Naive thymus-derived CD8-positive, alpha-beta T cell (primary cell): ENCODE data around the gene CIITA. TPM values are rescaled to one million over a fixed set of nuclear protein-coding genes. Genes with fewer than 3 reads are reported as not detected.

Source experiments
- ATAC-seq, 2 donors: fragments of 150-1000 bp; cut with Tn5 transposase in 1 of 2; sonication (Bioruptor Pico), chemical (Tn5 transposase) in 1 of 2; 1 replicate in 1 of 2; 2 replicates in 1 of 2; pipeline ENCODE4 v1.10.0; 2021; ENCODE audit warnings: mild to moderate bottlenecking in 2 of 2, moderate library complexity in 2 of 2
- POLR2A ChIA-PET: fragments of 350-600 bp; sonication (Branson Sonifier 250); formaldehyde crosslinking; loops from one replicate; lab custom pipeline; 2021; ENCODE audit warnings: antibody characterized with exemption; lab: Charles Lee
- DNase-seq, 10 donors: peaks; one replicate each; pipeline versions ENCODE4 v3.0.0 to v3.0.0-alpha.2; 2020 to 2022
- H3K27ac Mint-ChIP-seq, 10 donors: one replicate each; pipeline ENCODE4 v1.8.0; 2020 to 2022; ENCODE audit warnings: mild to moderate bottlenecking in 10 of 10, mixed read lengths in 10 of 10, moderate library complexity in 4 of 10, inconsistent platforms in 1 of 10
- H3K27me3 Mint-ChIP-seq, 5 donors: one replicate each; pipeline ENCODE4 v1.8.0; 2021 to 2022; ENCODE audit warnings: mixed read lengths in 5 of 5
- H3K36me3 Mint-ChIP-seq, 3 donors: one replicate each; pipeline ENCODE4 v1.8.0; 2020 to 2022; ENCODE audit warnings: mixed read lengths in 3 of 3, mild to moderate bottlenecking in 2 of 3, inconsistent platforms in 1 of 3
- H3K4me1 Mint-ChIP-seq, 4 donors: one replicate each; pipeline ENCODE4 v1.8.0; 2021 to 2022; ENCODE audit warnings: mixed read lengths in 4 of 4
- H3K4me3 Mint-ChIP-seq, 10 donors: one replicate each; pipeline ENCODE4 v1.8.0; 2020 to 2022; ENCODE audit warnings: mild to moderate bottlenecking in 10 of 10, mixed read lengths in 10 of 10, moderate library complexity in 6 of 10, inconsistent platforms in 1 of 10
- H3K9me3 Mint-ChIP-seq, 9 donors: one replicate each; pipeline ENCODE4 v1.8.0; 2020 to 2022; ENCODE audit warnings: mixed read lengths in 9 of 9, mild to moderate bottlenecking in 3 of 9, inconsistent platforms in 1 of 9, moderate library complexity in 1 of 9
- polyA plus RNA-seq, 3 donors: library from polyadenylated mRNA; unstranded; fragments of 300-500 nt; fragmentation: Illumina TruSeq; gene quantifications; one replicate each; pipeline ENCODE4 v1.2.3, GENCODE V29; 2021
- total RNA-seq, 8 experiments: library from RNA in 2 of 8; stranded (reverse) in 2 of 8; gene quantifications; one replicate each; pipeline ENCODE4 v1.2.3 and lab custom pipeline; 2021 to 2026

The CIITA gene
- total and polyA plus RNA-seq, 5 experiments from 2014 or later, result 0.07 to 18.8 (median 0.80) TPM

GRCh38 chr16:10836174-10836853 is 40.7 kb upstream of the CIITA start:
- POLR2A ChIA-PET, result interaction anchor here (0.6 to 1.0 kb wide), 2 partner anchors 14 to 1753 kb away, joined by 3 to 6 read pairs; no protein-coding TSS in a partner anchor
- Mint-ChIP-seq H3K4me1 (peaks cover 0 to 9% (median under 1%) of the 10 kb centered on the region in 4 donors), H3K36me3 (no peaks in the 10 kb centered on the region), H3K4me3 (no peak overlapping the region), H3K27ac (no peak overlapping the region), H3K27me3 (peaks cover 0 to 10% (median 2%) of the 10 kb centered on the region in 5 donors), H3K9me3 (peaks cover 0 to 6% (median 0%) of the 10 kb centered on the region in 9 donors)
- ATAC-seq, result no peak
- no peak for DNase-seq

GRCh38 chr16:10838621-10839278 is 38.3 kb upstream of the CIITA start:
- peaks cover 0 to 10% (median 2%) of the 10 kb centered on the region in 5 donors for H3K27me3 Mint-ChIP-seq
- no peak for ATAC-seq
- H3K36me3 Mint-ChIP-seq, result no peaks in the 10 kb centered on the region
- POLR2A ChIA-PET, result interaction anchor here (0.6 kb wide), 1 partner anchor 11 kb away, joined by 6 read pairs; no protein-coding TSS in a partner anchor
- no peak for DNase-seq
- H3K27ac Mint-ChIP-seq, result peak overlapping the region in 1 of 10 donors; percentile 11
- no peak overlapping the region for H3K4me3 Mint-ChIP-seq
- peaks cover 0 to 6% (median 0%) of the 10 kb centered on the region in 9 donors for H3K9me3 Mint-ChIP-seq
- peaks cover 0 to 2% (median under 1%) of the 10 kb centered on the region in 4 donors for H3K4me1 Mint-ChIP-seq

DNA sequence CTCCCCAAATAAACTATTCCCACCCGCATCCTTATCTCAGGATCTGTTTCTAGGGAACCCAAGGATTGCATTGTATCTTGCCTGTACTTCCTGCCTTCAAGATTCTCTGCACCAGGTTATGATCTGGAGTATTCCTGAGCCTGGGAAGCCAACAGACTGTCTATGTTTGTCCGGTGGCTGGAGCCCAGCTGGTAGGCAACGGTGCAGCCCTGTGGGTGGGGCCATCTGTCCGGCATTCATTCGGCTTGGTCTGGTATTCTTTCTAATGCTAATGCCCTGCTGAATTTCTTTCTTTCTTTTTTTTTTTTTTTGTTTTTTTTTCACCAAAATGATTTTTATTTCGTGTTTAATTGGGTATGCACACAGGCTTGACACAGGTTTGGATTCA is 37.7 kb upstream of the CIITA start:
- ATAC-seq (no peak), DNase-seq (no peak)
- POLR2A ChIA-PET, result no interaction called here
- Mint-ChIP-seq H3K27ac (peak overlapping the region in 1 of 10 donors; percentile 11), H3K4me1 (peaks cover 0 to 2% (median under 1%) of the 10 kb centered on the region in 4 donors), H3K36me3 (no peaks in the 10 kb centered on the region), H3K27me3 (peaks cover 0 to 6% (median 2%) of the 10 kb centered on the region in 5 donors), H3K4me3 (no peak overlapping the region), H3K9me3 (peaks cover 0 to 6% (median 0%) of the 10 kb centered on the region in 9 donors)

DNA sequence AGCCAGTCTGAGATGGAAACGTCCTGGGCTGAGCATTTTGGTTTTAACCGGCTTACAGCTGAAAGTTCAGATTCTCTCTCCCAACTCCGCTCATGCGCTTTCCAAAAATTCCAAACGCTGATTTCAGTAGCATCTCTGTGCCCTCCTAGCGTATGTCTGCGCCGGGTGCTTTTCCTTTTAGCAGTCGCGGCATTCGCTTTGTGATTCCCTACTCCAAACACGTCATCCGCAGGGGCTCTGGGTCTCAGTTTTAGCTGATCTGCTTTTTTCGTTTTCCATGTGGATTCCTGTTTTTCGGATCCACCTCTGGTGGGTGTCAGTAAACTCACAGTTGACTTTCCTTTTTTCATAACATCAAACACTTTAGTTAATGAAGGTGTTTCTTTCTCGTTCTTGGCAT is 36.3 kb upstream of the CIITA start:
- Mint-ChIP-seq H3K27ac (no peak overlapping the region), H3K4me3 (no peak overlapping the region), H3K4me1 (peaks cover 0 to 2% (median 0%) of the 10 kb centered on the region in 4 donors), H3K36me3 (peaks cover 0 to 7% (median 0%) of the 10 kb centered on the region in 3 donors), H3K27me3 (peaks cover 3 to 12% (median 9%) of the 10 kb centered on the region in 5 donors), H3K9me3 (peaks cover 0 to 6% (median 0%) of the 10 kb centered on the region in 9 donors)
- no peak for DNase-seq
- no peak for ATAC-seq
- POLR2A ChIA-PET, result no interaction called here

- DNase-seq (no peak), ATAC-seq (no peak)
- Mint-ChIP-seq H3K4me1 (peaks cover 0 to 14% (median 0%) of the 10 kb centered on the region in 4 donors), H3K4me3 (no peak overlapping the region), H3K36me3 (peaks cover 0 to 7% (median 0%) of the 10 kb centered on the region in 3 donors), H3K27ac (no peak overlapping the region), H3K27me3 (peaks cover 10 to 37% (median 13%) of the 10 kb centered on the region in 5 donors), H3K9me3 (no peaks in the 10 kb centered on the region)
- POLR2A ChIA-PET, result no interaction called here
Observed at GRCh38 chr16:10846213-10846998, 30.6 kb upstream of the CIITA start.

DNA sequence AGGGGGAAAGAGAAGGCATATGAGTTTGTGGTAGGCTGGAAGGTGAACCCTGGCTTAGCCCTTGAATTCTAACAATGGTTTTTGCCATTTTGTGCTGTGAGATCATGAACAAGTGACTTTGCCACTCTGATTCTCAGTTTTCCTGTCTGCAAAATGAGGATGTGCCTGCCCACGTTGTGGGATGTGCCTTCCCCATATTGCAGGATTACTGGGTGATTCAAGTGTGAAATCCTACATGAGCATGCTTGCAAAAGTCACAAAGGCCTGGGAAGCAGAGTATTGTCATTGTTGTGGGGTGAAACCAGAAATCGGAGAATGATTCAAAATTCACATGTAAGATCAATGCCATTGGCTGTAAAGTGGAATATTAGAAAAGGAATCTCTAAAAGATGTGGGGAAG is 29.8 kb upstream of the CIITA start:
- Mint-ChIP-seq H3K4me3 (no peak overlapping the region), H3K9me3 (no peaks in the 10 kb centered on the region), H3K27ac (no peak overlapping the region), H3K4me1 (peaks cover 0 to 18% (median 2%) of the 10 kb centered on the region in 4 donors), H3K27me3 (peaks cover 10 to 37% (median 13%) of the 10 kb centered on the region in 5 donors), H3K36me3 (peaks cover 0 to 7% (median 0%) of the 10 kb centered on the region in 3 donors)
- POLR2A ChIA-PET, result interaction anchor here (0.6 kb wide), 1 partner anchor 26 kb away, joined by 3 read pairs; no protein-coding TSS in a partner anchor
- DNase-seq, result no peak
- ATAC-seq, result no peak

DNA sequence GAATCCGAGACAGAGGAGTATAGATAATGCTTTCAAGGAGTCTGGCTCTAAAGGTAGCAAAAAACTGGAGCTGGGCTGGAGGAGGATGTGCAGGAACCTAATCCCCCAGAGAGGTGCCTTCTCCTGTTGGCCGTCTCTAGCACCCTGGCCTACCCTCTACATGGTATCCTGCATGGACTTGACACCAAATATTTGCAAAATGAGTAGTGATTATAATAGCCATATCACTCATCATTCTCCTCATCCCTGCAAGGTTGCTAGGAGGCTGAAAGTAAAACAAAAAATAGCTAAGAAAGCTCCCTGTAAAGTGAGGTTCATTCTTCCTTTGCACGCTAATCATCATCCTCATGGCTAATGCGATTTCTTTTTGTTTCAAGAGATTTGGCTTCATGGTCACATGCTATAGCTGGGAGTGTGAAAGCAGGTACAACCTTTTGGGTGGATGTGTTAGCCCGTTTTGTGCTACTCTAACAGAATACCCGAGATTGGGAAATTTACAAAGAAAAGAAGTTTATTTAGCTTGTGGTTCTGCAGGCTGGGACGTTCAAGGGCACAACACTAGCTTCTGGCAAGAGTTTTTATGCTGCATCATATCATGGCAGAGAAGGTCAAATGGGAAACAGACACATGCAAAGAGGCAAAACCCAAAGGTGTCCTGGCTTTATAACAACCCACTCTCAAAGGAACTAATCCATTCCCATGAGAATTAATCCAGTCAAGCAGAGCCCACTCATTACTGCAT is 27.1 kb upstream of the CIITA start:
- no peaks in the 10 kb centered on the region for H3K9me3 Mint-ChIP-seq
- peaks cover 3 to 26% (median 11%) of the 10 kb centered on the region in 4 donors for H3K4me1 Mint-ChIP-seq
- H3K27me3 Mint-ChIP-seq, result peaks cover 11 to 33% (median 13%) of the 10 kb centered on the region in 5 donors
- ATAC-seq (no peak), DNase-seq (no peak)
- H3K27ac Mint-ChIP-seq, result no peak overlapping the region
- POLR2A ChIA-PET, result interaction anchor here (0.7 kb wide), 2 partner anchors 12 to 14 kb away, joined by 3 to 6 read pairs; no protein-coding TSS in a partner anchor
- H3K4me3 Mint-ChIP-seq, result no peak overlapping the region
- H3K36me3 Mint-ChIP-seq, result peaks cover 0 to 7% (median 0%) of the 10 kb centered on the region in 3 donors

GRCh38 chr16:10850478-10850850 is 26.5 kb upstream of the CIITA start:
- Mint-ChIP-seq H3K27ac (no peak overlapping the region), H3K9me3 (no peaks in the 10 kb centered on the region), H3K4me1 (peaks cover 3 to 26% (median 11%) of the 10 kb centered on the region in 4 donors), H3K27me3 (peaks cover 7 to 28% (median 12%) of the 10 kb centered on the region in 5 donors), H3K4me3 (no peak overlapping the region), H3K36me3 (peaks cover 0 to 2% (median 0%) of the 10 kb centered on the region in 3 donors)
- no peak for DNase-seq
- ATAC-seq, result no peak
- POLR2A ChIA-PET, result interaction anchor here (0.7 kb wide), 1 partner anchor 15 kb away, joined by 3 read pairs; no protein-coding TSS in a partner anchor

DNA sequence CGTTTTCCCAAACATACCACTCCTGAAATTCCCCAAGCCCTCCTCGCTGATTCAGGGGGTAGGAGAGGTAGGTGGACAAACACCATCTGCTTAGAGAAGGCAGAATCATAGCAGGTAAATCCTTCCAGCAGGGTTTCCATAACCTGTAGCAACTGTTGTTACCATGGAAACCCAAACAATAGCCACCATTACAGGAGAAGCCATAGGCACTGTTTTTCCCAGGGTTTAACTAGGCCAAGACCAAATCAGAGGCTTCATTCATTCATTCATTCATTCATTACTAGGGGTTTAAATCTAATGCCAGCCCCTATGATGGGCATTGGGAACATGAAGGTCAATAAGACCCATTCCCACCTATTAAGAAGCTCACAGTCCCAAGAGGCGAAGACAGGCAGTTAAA is 25.5 kb upstream of the CIITA start:
- peaks cover 2 to 22% (median 12%) of the 10 kb centered on the region in 5 donors for H3K27me3 Mint-ChIP-seq
- no peak overlapping the region for H3K4me3 Mint-ChIP-seq
- no peak for DNase-seq
- H3K36me3 Mint-ChIP-seq, result no peaks in the 10 kb centered on the region
- no peaks in the 10 kb centered on the region for H3K9me3 Mint-ChIP-seq
- POLR2A ChIA-PET, result no interaction called here
- peaks cover 3 to 26% (median 11%) of the 10 kb centered on the region in 4 donors for H3K4me1 Mint-ChIP-seq
- ATAC-seq, result no peak
- H3K27ac Mint-ChIP-seq, result no peak overlapping the region

GRCh38 chr16:10852286-10852685 is 24.7 kb upstream of the CIITA start:
- peaks cover 0 to 16% (median 7%) of the 10 kb centered on the region in 5 donors for H3K27me3 Mint-ChIP-seq
- H3K36me3 Mint-ChIP-seq, result no peaks in the 10 kb centered on the region
- no peak for ATAC-seq
- POLR2A ChIA-PET, result no interaction called here
- H3K4me3 Mint-ChIP-seq, result peak overlapping the region in 2 of 10 donors; percentile 30 to 56
- H3K9me3 Mint-ChIP-seq, result no peaks in the 10 kb centered on the region
- peak overlapping the region in 1 of 10 donors; percentile 9 for H3K27ac Mint-ChIP-seq
- H3K4me1 Mint-ChIP-seq, result peaks cover 3 to 18% (median 11%) of the 10 kb centered on the region in 4 donors
- DNase-seq, result no peak

GRCh38 chr16:10852948-10853347 is 24.1 kb upstream of the CIITA start:
- POLR2A ChIA-PET, result no interaction called here
- no peak for ATAC-seq
- H3K4me1 Mint-ChIP-seq, result peaks cover 3 to 14% (median 11%) of the 10 kb centered on the region in 4 donors
- H3K36me3 Mint-ChIP-seq, result no peaks in the 10 kb centered on the region
- H3K9me3 Mint-ChIP-seq, result no peaks in the 10 kb centered on the region
- peak overlapping the region in 1 of 10 donors; percentile 7 for H3K4me3 Mint-ChIP-seq
- no peak for DNase-seq
- H3K27ac Mint-ChIP-seq, result no peak overlapping the region
- H3K27me3 Mint-ChIP-seq, result peaks cover 0 to 12% (median 6%) of the 10 kb centered on the region in 5 donors
